ENCODE data around the gene SUPT4H1. TPM values are rescaled to one million over a fixed set of nuclear protein-coding genes. Genes with fewer than 3 reads are reported as not detected.

Gene SUPT4H1
- total and polyA plus RNA-seq, 2 of the 4 experiments (the other 2 are of a cell fraction), result 51.6 to 129 TPM

DNA sequence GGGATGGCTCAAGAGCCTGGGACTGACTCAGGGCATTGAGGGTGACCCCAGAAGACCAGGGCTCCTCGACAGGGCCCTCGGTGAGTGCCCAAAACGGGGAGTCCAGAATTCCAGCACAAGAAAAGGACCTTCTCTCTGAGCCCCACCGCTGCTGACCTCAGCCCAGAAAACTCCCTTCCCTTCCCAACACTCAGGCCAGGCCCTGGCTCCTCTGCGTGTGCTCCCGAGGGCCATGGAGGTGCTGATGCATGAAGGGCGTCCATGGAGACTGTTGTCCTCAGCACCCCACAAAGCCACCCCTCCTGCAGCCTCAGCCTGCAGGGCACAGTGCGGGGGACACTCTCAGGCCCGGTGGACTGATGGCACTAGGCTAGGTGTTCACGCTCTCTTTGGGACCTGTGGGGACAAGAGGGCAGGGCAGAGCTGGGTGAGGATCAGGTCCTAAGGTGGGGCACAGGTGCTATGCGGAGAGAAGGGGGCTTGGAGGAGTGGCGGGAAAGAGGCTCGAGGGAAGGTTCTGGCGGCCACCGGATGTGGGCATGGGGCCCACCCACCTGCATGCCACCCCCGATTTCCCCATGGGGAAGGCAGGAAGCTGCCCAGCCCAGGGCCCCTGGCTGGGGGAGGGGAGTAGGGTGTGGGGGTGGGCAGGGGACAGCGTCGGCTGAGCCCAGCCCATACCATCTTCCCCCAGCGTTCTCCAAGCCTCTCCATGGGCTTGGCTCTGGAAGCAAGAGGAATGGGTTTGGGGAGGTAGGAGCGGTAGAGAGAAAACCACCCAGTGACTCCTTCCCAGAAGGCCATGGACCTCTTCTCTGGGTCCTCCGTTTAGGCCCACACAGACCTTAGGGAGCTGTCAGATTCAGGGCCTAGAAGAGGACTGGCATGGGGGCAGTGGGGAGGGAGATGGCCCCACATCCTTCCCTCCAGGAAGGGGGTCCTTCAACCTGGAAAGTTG lies 18.9 kb downstream of the SUPT4H1 start (continued):
- TF ChIP-seq CHD1 (IDR thresholded peaks at IDR 0.05; ENCODE audit: low read depth, low read length), result no peak
- no peak for TF ChIP-seq NFE2L2 (IDR thresholded peaks at IDR 0.05; ENCODE audit: low read depth, low read length)

DNA sequence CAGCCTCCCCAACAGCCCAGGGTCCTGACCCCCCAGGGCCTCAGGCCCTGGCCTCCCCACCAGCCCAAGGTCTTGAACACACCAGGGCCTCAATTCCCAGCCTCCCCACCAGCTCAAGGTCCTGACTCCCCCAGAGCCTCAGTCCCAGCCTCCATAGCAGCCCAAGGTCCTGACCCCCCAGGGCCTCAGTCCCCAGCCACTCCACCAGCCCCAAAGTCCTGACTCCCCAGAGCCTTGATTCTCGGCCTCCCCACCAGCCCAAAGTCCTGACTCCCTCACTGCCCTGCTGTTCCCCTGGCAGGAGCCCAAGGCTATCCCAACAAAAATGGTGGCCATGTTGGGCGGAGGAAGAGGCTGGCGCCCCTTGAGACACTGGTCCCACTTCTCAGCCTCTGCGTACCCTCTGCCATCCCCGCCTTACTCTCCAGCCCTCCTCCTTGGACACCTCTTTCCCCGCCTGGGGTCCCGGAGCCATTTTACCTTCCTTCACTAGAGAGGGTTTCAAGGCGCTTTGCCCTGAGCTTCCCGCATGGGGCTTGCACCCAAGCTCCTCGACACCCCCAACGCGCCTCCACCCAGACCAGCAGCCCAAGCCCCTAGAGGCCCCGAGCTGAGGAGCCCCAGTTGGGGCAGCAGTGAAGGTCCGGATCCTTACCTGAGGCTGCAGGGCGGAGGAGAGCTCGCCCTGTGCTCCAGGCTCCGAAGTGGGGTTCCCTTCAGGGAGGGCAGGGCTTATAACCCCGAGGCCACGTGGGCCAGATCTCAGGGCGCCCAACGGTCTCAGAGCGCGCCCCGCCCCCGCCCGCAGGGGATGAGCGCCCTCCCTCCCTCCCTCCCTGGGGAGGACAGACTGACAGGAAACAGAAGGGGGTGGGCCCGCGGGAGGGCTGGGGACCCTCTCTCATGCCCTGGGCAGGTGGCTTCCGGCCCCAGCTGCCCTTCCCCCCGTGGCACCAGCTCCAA lies 19.9 kb downstream of the SUPT4H1 start:
- Histone ChIP-seq H2BK20ac (ENCODE audit: low read depth, low read length) (no peak overlapping the region), H2AFZ (replicated peaks; ENCODE audit: low read length, poor library complexity) (no peak overlapping the region), H3K4me3 (ENCODE audit: insufficient read depth, low read depth, low read length) (no peak overlapping the region), H3K36me3 (ENCODE audit: control insufficient read depth, insufficient read depth, low read length) (no peaks in the 10 kb centered on the region), H3K56ac (ENCODE audit: extremely low read depth, insufficient read depth, low read length) (no peak overlapping the region), H3K27me3 (ENCODE audit: control insufficient read depth, insufficient read depth, low read length) (no peaks in the 10 kb centered on the region), H2BK15ac (ENCODE audit: low read depth, low read length) (no peak overlapping the region; the same call in 2 of the 3 replicates), H3K4me2 (ENCODE audit: low read depth, low read length) (no peak overlapping the region), H3K27ac (ENCODE audit: insufficient read depth, low read length) (no peak overlapping the region), H4K91ac (ENCODE audit: insufficient read depth, low read depth, low read length) (no peak overlapping the region), H3K9ac (ENCODE audit: low read depth, low read length) (no peak overlapping the region), H3K9me1 (ENCODE audit: insufficient read depth, low read length) (peaks cover 21% of the 10 kb centered on the region), H4K5ac (ENCODE audit: low read depth, low read length) (no peak overlapping the region), H2AK5ac (ENCODE audit: low read depth, low read length) (peak overlapping the region; percentile 59; the same call in 1 of the 2 replicates), H3K18ac (ENCODE audit: low read depth, low read length) (no peak overlapping the region), H3K79me1 (ENCODE audit: low read depth in 1 of 2, low read length in 2 of 2) (no peaks in the 10 kb centered on the region; a peak in 1 of 4 replicates), H2AK9ac (replicated peaks; ENCODE audit: low read depth, low read length, poor library complexity) (peak overlapping the region; percentile 42), H3K4ac (ENCODE audit: low read depth, low read length) (peak overlapping the region; percentile 50; the same call in 1 of the 2 replicates), H2BK120ac (ENCODE audit: low read depth, low read length) (no peak overlapping the region), H4K8ac (ENCODE audit: low read depth in 2 of 2, low read length in 2 of 2) (no peak overlapping the region; a peak in 1 of 4 replicates), H3K4me1 (ENCODE audit: control insufficient read depth, insufficient read depth, low read length) (peaks cover 16% of the 10 kb centered on the region), H3K9me3 (ENCODE audit: control insufficient read depth, insufficient read depth, low read length) (no peaks in the 10 kb centered on the region), H4K20me1 (ENCODE audit: insufficient read depth, low read length) (no peaks in the 10 kb centered on the region), H3K14ac (replicated peaks; ENCODE audit: low read depth, low read length) (no peak overlapping the region), H2BK5ac (ENCODE audit: low read depth, low read length, poor library complexity, severe bottlenecking) (no peak overlapping the region), H3K23ac (ENCODE audit: low read depth, low read length) (no peak overlapping the region)
- WGBS, 2 experiments (ENCODE audit: extremely low coverage in 2 of 2, insufficient read length in 1 of 2), result 92% methylated on average over 10 of the region's 31 CpGs; no CpG with 5 or more reads in 1 of the 2 experiments
- in situ Hi-C loops (cut with MboI; ENCODE audit: low sequenced_read_pairs) (loop anchor here (25.0 kb wide), 1 partner anchor 470 kb away; the partner anchor contains the start of gene MRPS23), intact Hi-C loops (cut with micrococcal nuclease) (no loop called here), dilution Hi-C loops (cut with HindIII; ENCODE audit: low sequenced_read_pairs, unreplicated experiment) (no loop called here)
- no TSS peak for BruUV-seq (replicated peaks)
- no peak for ATAC-seq (ENCODE audit: low read depth)
- TF ChIP-seq, protein P1, sequence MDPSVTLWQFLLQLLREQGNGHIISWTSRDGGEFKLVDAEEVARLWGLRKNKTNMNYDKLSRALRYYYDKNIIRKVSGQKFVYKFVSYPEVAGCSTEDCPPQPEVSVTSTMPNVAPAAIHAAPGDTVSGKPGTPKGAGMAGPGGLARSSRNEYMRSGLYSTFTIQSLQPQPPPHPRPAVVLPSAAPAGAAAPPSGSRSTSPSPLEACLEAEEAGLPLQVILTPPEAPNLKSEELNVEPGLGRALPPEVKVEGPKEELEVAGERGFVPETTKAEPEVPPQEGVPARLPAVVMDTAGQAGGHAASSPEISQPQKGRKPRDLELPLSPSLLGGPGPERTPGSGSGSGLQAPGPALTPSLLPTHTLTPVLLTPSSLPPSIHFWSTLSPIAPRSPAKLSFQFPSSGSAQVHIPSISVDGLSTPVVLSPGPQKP (IDR thresholded peaks at IDR 0.05; ENCODE audit: borderline replicate concordance, low read depth, low read length), result no peak
- TF ChIP-seq, protein P2, sequence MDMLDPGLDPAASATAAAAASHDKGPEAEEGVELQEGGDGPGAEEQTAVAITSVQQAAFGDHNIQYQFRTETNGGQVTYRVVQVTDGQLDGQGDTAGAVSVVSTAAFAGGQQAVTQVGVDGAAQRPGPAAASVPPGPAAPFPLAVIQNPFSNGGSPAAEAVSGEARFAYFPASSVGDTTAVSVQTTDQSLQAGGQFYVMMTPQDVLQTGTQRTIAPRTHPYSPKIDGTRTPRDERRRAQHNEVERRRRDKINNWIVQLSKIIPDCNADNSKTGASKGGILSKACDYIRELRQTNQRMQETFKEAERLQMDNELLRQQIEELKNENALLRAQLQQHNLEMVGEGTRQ (IDR thresholded peaks at IDR 0.05; ENCODE audit: low read depth, low read length), result no peak
- no peak for TF ChIP-seq CEBPB (IDR thresholded peaks at IDR 0.05; ENCODE audit: low read depth, low read length)
- no peak for TF ChIP-seq MAZ (IDR thresholded peaks at IDR 0.05; ENCODE audit: borderline replicate concordance, low read depth, low read length)
- TF ChIP-seq FOS (IDR thresholded peaks at IDR 0.05; ENCODE audit: low read depth, low read length), result no peak
- no peak for TF ChIP-seq MAFK (IDR thresholded peaks at IDR 0.05; ENCODE audit: low read depth, low read length)
- TF ChIP-seq RFX5 (IDR thresholded peaks at IDR 0.05; ENCODE audit: low read depth, low read length), result no peak
- TF ChIP-seq NFE2L2 (IDR thresholded peaks at IDR 0.05; ENCODE audit: low read depth, low read length), result no peak
- TF ChIP-seq POLR2A (IDR thresholded peaks at IDR 0.05; ENCODE audit: low read depth, low read length), result no peak
- no peak for TF ChIP-seq BHLHE40 (IDR thresholded peaks at IDR 0.05; ENCODE audit: low read depth, low read length)
- no peak for TF ChIP-seq SMC3 (IDR thresholded peaks at IDR 0.05; ENCODE audit: low read depth, low read length)
- ChIA-PET CTCF (no interaction called here), POLR2A (ENCODE audit: unreplicated experiment) (no interaction called here)
- DNase-seq, result no peak

Measured in IMR-90 (cell line).